ENCODE results near the gene PITPNM2.

The PITPNM2 gene

GRCh38 chr12:123148223-123148622, 2.7 kb downstream of the PITPNM2 start:
- DNase-seq (ENCODE audit: extremely low spot score, insufficient read length, low read depth) = no peak
- no peak for FAIRE-seq

- DNase-seq (ENCODE audit: extremely low spot score, insufficient read length, low read depth) = no peak
- FAIRE-seq = no peak
Measured at GRCh38 chr12:123145211-123145610, 5.7 kb downstream of the PITPNM2 start.

GRCh38 chr12:123143736-123144461, 7.0 kb downstream of the PITPNM2 start:
- FAIRE-seq (no peak), DNase-seq (ENCODE audit: extremely low spot score, insufficient read length, low read depth) (no peak)

GRCh38 chr12:123142921-123143735, 7.8 kb downstream of the PITPNM2 start:
- FAIRE-seq = no peak
- no peak for DNase-seq (ENCODE audit: extremely low spot score, insufficient read length, low read depth)

- FAIRE-seq = no peak
Measured at GRCh38 chr12:123142518-123142840, 8.4 kb downstream of the PITPNM2 start.

GRCh38 chr12:123141615-123142517, 9.0 kb downstream of the PITPNM2 start:
- FAIRE-seq = no peak

More at GRCh38 chr12:123142518-123142840, 8.4 kb downstream of the PITPNM2 start:
- no peak for DNase-seq (ENCODE audit: extremely low spot score, insufficient read length, low read depth)

DNA sequence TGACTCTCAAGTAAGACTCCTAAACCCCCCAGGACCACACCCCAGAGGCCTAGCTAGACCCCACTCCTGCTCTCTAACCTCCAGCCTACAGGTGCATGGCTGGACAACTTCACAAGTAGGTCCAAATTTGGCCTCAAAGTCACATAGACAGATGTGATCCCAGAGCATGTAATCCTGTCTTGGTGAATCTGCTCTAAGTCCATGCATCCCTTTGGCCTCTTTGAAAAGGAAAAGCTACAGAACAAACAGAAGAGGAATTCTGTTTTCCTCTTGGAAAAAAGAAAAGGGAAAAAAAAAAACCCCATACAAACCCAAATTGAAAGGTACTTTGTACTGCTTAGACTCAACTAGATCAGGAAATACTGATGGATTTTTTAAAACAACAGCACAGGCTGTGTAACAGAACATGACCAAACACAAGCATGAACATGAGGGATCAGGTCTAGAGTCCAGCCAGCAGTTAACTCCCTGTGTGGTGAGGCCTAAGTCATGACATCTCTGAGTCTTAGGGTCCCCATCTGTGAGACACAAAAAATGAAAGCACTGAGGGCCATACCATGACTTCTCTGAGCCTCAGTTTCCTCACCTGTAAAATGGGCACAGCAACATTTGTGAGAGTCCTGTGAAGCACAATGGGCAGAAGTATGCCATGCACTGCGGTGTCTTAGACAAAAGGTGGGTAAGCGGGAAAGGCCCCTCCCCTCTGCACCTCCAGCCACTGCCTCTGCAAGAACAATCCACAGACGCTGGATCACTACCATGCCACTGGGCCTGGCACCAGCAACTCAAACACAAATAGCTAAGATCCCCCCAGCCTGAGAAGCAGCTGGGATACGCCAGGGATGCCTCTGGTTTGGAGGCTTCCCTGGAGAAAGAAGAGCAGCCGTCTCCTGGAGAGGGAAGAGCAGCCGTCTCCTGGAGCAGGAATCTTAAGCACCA, 9.9 kb downstream of the PITPNM2 start:
- DNase-seq (ENCODE audit: extremely low spot score, insufficient read length, low read depth) (no peak), FAIRE-seq (no peak)

More at GRCh38 chr12:123141615-123142517, 9.0 kb downstream of the PITPNM2 start:
- no peak for DNase-seq (ENCODE audit: extremely low spot score, insufficient read length, low read depth)

DNA sequence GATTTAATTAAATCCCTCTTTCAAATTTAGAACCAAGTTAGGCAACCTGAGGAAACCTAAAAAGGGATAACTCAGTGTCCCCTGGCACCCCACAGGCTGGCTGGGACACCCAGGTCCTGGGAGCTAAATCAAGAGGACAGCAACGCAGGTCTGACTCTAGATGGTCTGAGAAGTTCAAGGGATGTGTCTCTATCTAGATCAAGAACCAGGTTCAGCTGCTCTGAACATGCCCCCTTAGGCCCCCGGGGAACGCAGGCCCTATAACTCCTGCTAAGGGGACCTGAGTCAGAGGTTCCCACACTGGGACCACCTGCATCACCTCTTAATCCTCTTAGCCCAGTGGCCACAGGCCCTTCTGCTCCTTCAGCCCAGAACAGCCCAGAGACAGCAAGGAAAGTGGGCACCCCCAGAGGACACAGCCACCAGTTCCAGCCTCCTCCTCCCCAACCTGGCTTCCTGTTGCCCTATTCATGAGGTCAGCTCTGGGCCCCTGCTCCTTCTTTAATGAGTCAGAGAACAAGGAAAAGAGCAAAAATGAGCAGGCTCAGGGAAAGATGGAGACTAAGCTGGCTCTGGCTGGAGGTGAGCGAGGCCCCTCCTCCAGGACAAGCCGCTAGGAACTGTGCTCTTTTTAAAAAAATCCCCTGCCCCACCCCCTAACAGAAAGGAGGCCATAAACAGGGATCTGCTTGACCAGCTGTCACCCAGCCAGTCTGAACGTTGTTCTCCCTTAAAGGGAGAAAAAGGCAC, 10.8 kb downstream of the PITPNM2 start:
- DNase-seq (ENCODE audit: extremely low spot score, insufficient read length, low read depth) = no peak
- FAIRE-seq = no peak

DNA sequence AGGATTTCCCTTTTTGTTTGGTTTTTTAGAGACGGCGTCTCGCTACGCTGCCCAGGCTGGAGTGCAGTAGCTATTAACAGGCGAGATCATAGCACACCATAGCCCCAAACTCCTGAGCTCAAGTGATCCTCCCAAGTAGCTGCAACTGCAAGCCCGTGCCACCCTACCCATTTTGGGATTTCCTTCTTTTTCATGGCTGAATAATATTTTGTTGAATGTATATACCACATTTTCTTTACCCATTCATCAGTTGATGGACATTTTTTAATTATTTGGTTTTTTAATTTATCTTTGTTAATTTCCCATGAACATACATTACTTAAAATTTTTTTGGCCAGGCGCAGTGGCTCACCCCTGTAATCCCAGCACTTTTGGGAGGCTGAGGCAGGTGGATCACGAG, 15.2 kb downstream of the PITPNM2 start:
- DNase-seq (ENCODE audit: extremely low spot score, insufficient read length, low read depth) = no peak
- FAIRE-seq = no peak

DNA sequence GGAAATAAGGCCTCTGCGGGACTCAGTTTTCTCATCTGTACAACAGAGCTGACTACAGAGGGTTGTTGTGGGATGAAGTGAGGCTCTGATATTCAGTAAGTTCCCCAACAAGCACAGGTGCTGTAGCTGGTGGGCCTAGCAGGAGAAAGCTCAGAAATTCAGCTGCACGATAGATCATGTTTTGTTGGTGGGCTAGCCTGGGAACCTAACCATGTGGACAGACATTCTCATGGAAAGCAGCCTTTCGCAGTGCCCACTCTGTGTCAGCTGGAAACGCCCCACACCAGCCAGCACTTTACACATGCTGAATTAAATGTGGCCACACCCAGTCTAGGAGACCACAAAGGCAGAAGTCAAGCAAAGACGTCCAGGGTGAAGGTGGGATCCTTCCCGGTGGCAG, 16.1 kb downstream of the PITPNM2 start:
- no peak for DNase-seq (ENCODE audit: extremely low spot score, insufficient read length, low read depth)
- no peak for FAIRE-seq

DNA sequence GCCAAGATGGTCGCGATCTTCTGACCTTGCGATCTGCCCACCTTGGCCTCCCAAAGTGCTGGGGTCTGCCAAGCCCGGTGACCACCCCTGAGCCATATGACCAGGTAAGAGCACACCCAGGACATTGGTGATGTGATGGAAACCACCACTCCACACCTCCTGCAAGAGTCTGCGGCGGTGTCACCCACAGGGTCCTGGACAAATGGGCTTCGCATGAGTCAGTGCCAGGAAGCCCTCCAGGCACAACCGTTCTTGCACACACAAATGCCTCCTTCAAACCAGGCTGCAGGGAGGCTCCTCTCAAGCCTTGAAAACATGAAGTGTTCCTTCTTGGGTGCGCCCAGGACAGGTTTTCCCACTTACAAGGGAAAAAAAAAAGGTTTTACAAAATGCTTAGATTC, 16.6 kb downstream of the PITPNM2 start:
- no peak for DNase-seq (ENCODE audit: extremely low spot score, insufficient read length, low read depth)
- no peak for FAIRE-seq

DNA sequence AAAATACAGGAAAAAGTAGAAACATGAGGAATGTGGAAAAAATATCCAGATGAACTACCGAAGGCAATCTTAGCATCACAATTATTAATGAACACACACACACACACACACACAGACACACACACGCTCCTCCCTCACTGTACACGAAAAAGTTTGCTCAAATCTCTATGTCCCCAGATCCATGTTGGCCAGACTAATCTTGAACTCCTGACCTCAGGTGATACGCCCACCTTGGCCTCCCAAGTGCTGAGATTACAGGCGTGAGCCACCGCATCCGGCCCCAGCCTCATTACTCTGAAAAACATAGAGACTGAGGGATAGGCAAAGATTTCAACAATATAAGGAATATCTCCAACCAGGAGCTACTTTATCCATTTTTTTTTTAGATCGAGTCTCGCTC, 17.2 kb downstream of the PITPNM2 start:
- DNase-seq (ENCODE audit: extremely low spot score, insufficient read length, low read depth) = no peak
- no peak for FAIRE-seq

GRCh38 chr12:123132951-123133619, 17.8 kb downstream of the PITPNM2 start:
- no peak for DNase-seq (ENCODE audit: extremely low spot score, insufficient read length, low read depth)
- no peak for FAIRE-seq

- FAIRE-seq = no peak
- DNase-seq (ENCODE audit: extremely low spot score, insufficient read length, low read depth) = no peak
Measured at GRCh38 chr12:123131879-123132402, 18.9 kb downstream of the PITPNM2 start.

- no peak for DNase-seq (ENCODE audit: extremely low spot score, insufficient read length, low read depth)
- no peak for FAIRE-seq
Measured at GRCh38 chr12:123131291-123131832, 19.5 kb downstream of the PITPNM2 start.

GRCh38 chr12:123129621-123130020, 21.3 kb downstream of the PITPNM2 start:
- no peak for FAIRE-seq
- DNase-seq (ENCODE audit: extremely low spot score, insufficient read length, low read depth) = no peak

DNA sequence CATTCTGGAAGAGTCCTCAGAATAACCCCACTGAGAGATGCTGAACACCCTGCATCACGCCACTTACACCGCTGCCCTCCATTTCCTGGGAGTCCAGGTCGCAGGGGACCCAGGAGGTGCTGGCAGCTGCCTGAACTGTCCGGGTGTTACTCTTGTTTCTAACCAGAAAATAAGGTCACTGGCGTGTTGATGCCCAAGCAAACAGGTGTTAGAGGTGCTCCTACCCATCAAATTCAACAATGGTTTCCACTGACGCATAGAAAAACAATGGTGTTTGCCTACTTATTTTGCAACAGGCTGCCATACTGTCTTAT, 23.8 kb downstream of the PITPNM2 start:
- DNase-seq (ENCODE audit: extremely low spot score, insufficient read length, low read depth) (no peak), FAIRE-seq (no peak)
